ENCODE measurements around the gene EPOP. TPM values are rescaled to one million over a fixed set of nuclear protein-coding genes. Genes with fewer than 3 reads are reported as not detected.

EPOP gene
- total RNA-seq, result 2.4 and 3.3 TPM in 2 replicates

DNA sequence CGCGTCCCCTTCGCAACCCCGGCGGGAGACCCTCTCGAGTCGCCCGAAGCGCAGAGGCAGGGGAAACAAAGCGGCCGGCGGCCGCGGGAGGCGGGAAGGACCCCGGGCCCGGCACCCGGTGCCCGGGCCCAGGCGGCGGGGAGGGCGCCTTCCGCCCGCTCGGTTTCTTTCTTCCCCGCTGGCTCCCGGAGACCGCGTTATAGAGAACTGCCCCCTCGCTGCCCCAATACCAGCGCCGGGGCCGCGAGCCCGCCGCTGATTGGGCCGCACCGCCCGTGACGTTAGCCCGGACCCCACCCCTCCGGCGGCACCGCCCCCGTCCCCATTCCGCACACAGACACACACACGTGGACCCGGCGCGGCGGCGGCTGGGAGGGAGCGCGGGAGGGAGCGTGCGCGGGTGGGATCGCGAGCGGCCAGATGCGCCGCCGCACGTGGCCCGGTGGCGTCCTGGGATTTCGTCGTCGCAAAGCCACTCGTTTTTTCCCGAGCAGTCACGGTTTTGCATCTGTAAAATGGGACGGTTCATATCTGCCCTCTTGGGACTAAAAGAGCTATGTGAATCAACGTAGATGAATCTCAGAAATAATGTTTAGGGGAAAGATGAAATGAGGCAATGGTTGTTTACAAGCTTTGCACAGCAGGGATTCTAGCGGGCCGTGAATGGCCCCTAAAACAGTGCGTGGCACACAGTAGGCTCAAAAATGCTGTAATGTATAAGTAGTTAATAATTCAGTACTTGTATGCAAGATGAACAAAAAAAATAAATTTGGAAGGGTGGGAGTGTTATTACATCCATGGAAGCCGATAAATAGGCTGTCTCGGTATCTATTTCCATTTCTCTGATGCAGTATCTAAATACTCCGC, at the start of gene EPOP:
EPOP (minus strand) TSS at position 209 of the 867 bp plus-strand sequence. CDS start 462 bp downstream, outside the sequence.

GRCh38 chr17:38704606-38705522, 30.1 kb upstream of the EPOP start, which contains the start of gene MLLT6:
Gene MLLT6, plus strand, starts transcription at chr17:38705273. Its CDS starts 360 bp downstream, at chr17:38705633.

Small RNAs within 50 kb of the gene (small RNA-seq; reads per million reads assigned to genes)
- gene MIR4726, result not detected
- not detected for gene MIR4734

Other genes with a start within 250 kb of the EPOP start
- 66.6 and 66.9 TPM in 2 replicates for gene ARHGAP23, start 246.5 kb downstream of the EPOP start, total RNA-seq
- gene SRCIN1, start 69.0 kb downstream of the EPOP start, total RNA-seq, result under 0.01 TPM in 2 replicates
- gene MLLT6, start 30.3 kb upstream of the EPOP start, total RNA-seq, result 42.7 and 50.3 TPM in 2 replicates
- 3.9 and 4.2 TPM in 2 replicates for gene CISD3, start 55.4 kb upstream of the EPOP start, total RNA-seq
- gene PCGF2, start 73.4 kb upstream of the EPOP start, total RNA-seq, result 5.8 and 8.8 TPM in 2 replicates
- 358 and 363 TPM in 2 replicates for gene PSMB3, start 77.8 kb upstream of the EPOP start, total RNA-seq
- 52.1 and 60.1 TPM in 2 replicates for gene PIP4K2B, start 124.6 kb upstream of the EPOP start, total RNA-seq
- 10.9 and 13.7 TPM in 2 replicates for gene CWC25, start 150.4 kb upstream of the EPOP start, total RNA-seq
- 975 and 1,055 TPM in 2 replicates for gene RPL23, start 178.8 kb upstream of the EPOP start, total RNA-seq
- 237 and 292 TPM in 2 replicates for gene LASP1, start 195.1 kb upstream of the EPOP start, total RNA-seq

Measured in vein endothelial cell (primary cell).